GM19099 (cell line): ENCODE results near the gene DEFB110.

Experiments used
- POLR2A ChIP-seq: IDR thresholded peaks from 3 replicates; pipeline ENCODE4 v1.6.1; 2011; ENCODE audit warnings: low read depth; ENCODE audit not compliant: insufficient read length; ENCODE audit errors: extremely low read depth

The DEFB110 gene

GRCh38 chr6:50021894-50022293 is at the start of gene DEFB110:
TSS of gene DEFB110 (minus strand) at chr6:50021994. CDS start at chr6:50021935, 59 bp downstream.
- no peak for TF ChIP-seq POLR2A

GRCh38 chr6:50070101-50070500 is 48.3 kb upstream of the DEFB110 start:
- TF ChIP-seq POLR2A = no peak

- TF ChIP-seq POLR2A = no peak
Observed at GRCh38 chr6:50062051-50062450, 40.3 kb upstream of the DEFB110 start.

- TF ChIP-seq POLR2A = no peak
Observed at GRCh38 chr6:50056242-50056641, 34.4 kb upstream of the DEFB110 start.

- no peak for TF ChIP-seq POLR2A
Observed at GRCh38 chr6:50049829-50050228, 28.0 kb upstream of the DEFB110 start, which contains the start of gene DEFB112. TSS of gene DEFB112 (minus strand) at chr6:50049929. CDS start at chr6:50049869, 60 bp downstream.

- TF ChIP-seq POLR2A = no peak
Observed at GRCh38 chr6:50047026-50047425, 25.2 kb upstream of the DEFB110 start.

GRCh38 chr6:50030777-50031562 is 9.2 kb upstream of the DEFB110 start:
- TF ChIP-seq POLR2A = no peak

- TF ChIP-seq POLR2A = no peak
Observed at GRCh38 chr6:50030350-50030749, 8.6 kb upstream of the DEFB110 start.

- no peak for TF ChIP-seq POLR2A
Observed at GRCh38 chr6:50025258-50025657, 3.5 kb upstream of the DEFB110 start.

- no peak for TF ChIP-seq POLR2A
Observed at GRCh38 chr6:50007819-50008218, 14.0 kb downstream of the DEFB110 start.

GRCh38 chr6:50003139-50003538 is 18.7 kb downstream of the DEFB110 start:
- TF ChIP-seq POLR2A = no peak

GRCh38 chr6:49995278-49995677 is 26.5 kb downstream of the DEFB110 start:
- TF ChIP-seq POLR2A = no peak

GRCh38 chr6:49988900-49989299 is 32.9 kb downstream of the DEFB110 start:
- TF ChIP-seq POLR2A = no peak

- no peak for TF ChIP-seq POLR2A
Observed at GRCh38 chr6:49987749-49988148, 34.0 kb downstream of the DEFB110 start.

GRCh38 chr6:49986551-49986950 is 35.2 kb downstream of the DEFB110 start:
- no peak for TF ChIP-seq POLR2A

GRCh38 chr6:49982046-49982445 is 39.7 kb downstream of the DEFB110 start:
- TF ChIP-seq POLR2A = no peak

- TF ChIP-seq POLR2A = no peak
Observed at GRCh38 chr6:49980898-49981297, 40.9 kb downstream of the DEFB110 start.
